ENCODE data around the gene HP1BP3. TPM values are rescaled to one million over a fixed set of nuclear protein-coding genes. Genes with fewer than 3 reads are reported as not detected.

The HP1BP3 gene
- total RNA-seq, 1 experiment from 2014 or later: 207 TPM

DNA sequence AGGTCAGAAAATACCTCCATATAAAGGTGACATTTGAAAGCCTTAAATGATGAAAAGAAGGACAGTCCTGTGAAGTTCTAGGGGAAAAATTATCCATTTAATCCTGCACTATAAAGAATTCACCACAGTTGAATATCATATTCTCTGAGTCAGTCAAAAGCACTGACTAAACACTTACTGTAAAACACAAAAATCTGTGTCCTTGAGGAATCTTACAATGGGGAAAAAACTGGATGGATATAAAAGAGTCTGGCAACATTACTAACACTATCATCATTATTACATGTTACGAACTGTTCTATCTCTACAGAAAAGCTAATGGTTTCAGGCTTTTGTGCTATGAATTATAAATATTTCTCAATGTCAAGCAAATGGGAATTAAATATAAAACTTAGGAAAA, 42.4 kb upstream of the HP1BP3 start:
- Histone ChIP-seq H4K20me1 (ENCODE audit: insufficient read depth) (no peaks in the 10 kb centered on the region; the same call in 1 of the 2 replicates), H3K27me3 (ENCODE audit: insufficient read depth, low read length) (no peaks in the 10 kb centered on the region), H3K4me2 (ENCODE audit: low read length) (no peak overlapping the region), H3K27ac (ENCODE audit: low read depth, low read length) (no peak overlapping the region), H3K79me2 (ENCODE audit: insufficient read depth, low read length) (no peaks in the 10 kb centered on the region), H3K9me2 (ENCODE audit: insufficient read depth) (no peaks in the 10 kb centered on the region), H3K4me1 (ENCODE audit: control insufficient read depth in 1 of 2, insufficient read depth in 2 of 2, low read length in 2 of 2) (no peaks in the 10 kb centered on the region), H3K36me3 (ENCODE audit: control insufficient read depth in 1 of 2, insufficient read depth in 2 of 2, low read length in 2 of 2) (no peaks in the 10 kb centered on the region), H3K9me3 (ENCODE audit: control insufficient read depth in 1 of 2, insufficient read depth in 1 of 2, low read depth in 1 of 2, low read length in 2 of 2) (no peaks in the 10 kb centered on the region), H3K4me3 (replicated peaks in 1 of 2; ENCODE audit: low read depth in 1 of 2, low read length in 2 of 2) (no peak overlapping the region), H2AFZ (ENCODE audit: low read depth, low read length, poor library complexity, severe bottlenecking) (no peak overlapping the region), H3K9ac (ENCODE audit: low read length) (no peak overlapping the region)
- ChIA-PET RAD21 (ENCODE audit: low non-redundant PET in 1 of 2, low total read pairs in 2 of 2, uncharacterized antibody in 2 of 2, unreplicated experiment in 2 of 2) (no interaction called here), CTCF (interaction anchor here (0.7 kb wide), 1 partner anchor 441 kb away, joined by 3 read pairs; no protein-coding TSS in a partner anchor), POLR2A (no interaction called here)
- ATAC-seq (no peak), DNase-seq (ENCODE audit: low read depth, low spot score) (no peak)
- no TSS peak for BruUV-seq (replicated peaks)
- TF ChIP-seq SP1 (IDR thresholded peaks at IDR 0.05; ENCODE audit: low read depth): no peak
- no peak for TF ChIP-seq FOSL1 (IDR thresholded peaks at IDR 0.05; ENCODE audit: low read depth)
- TF ChIP-seq SIN3A (IDR thresholded peaks at IDR 0.05; ENCODE audit: low read depth): no peak
- TF ChIP-seq ATF3 (IDR thresholded peaks at IDR 0.05): no peak
- TF ChIP-seq CBX3 (IDR thresholded peaks at IDR 0.05; ENCODE audit: low read depth): no peak
- TF ChIP-seq TCF7L2 (IDR thresholded peaks at IDR 0.05; ENCODE audit: borderline replicate concordance, extremely low read depth, insufficient read depth, insufficient read length): no peak
- no peak for TF ChIP-seq JUND (IDR thresholded peaks at IDR 0.05)
- TF ChIP-seq ZFX (IDR thresholded peaks at IDR 0.05): no peak
- intact Hi-C loops (cut with micrococcal nuclease): no loop called here

GRCh38 chr1:20823845-20824244, 36.7 kb upstream of the HP1BP3 start:
- ATAC-seq (no peak), DNase-seq (ENCODE audit: low read depth, low spot score) (no peak)
- no peak overlapping the region for H3K4me2 ChIP-seq (ENCODE audit: low read length)
- ChIA-PET RAD21 (ENCODE audit: low non-redundant PET in 1 of 2, low total read pairs in 2 of 2, uncharacterized antibody in 2 of 2, unreplicated experiment in 2 of 2) (no interaction called here), CTCF (no interaction called here), POLR2A (no interaction called here)
- BruUV-seq (replicated peaks): no TSS peak
- no peaks in the 10 kb centered on the region for H3K36me3 ChIP-seq (ENCODE audit: control insufficient read depth in 1 of 2, insufficient read depth in 2 of 2, low read length in 2 of 2)
- no peaks in the 10 kb centered on the region for H4K20me1 ChIP-seq (ENCODE audit: insufficient read depth)
- no peak overlapping the region for H3K27ac ChIP-seq (ENCODE audit: low read depth, low read length)
- H3K9me3 ChIP-seq (ENCODE audit: control insufficient read depth in 1 of 2, insufficient read depth in 1 of 2, low read depth in 1 of 2, low read length in 2 of 2): no peaks in the 10 kb centered on the region
- no peak overlapping the region for H3K9ac ChIP-seq (ENCODE audit: low read length)
- no peaks in the 10 kb centered on the region for H3K4me1 ChIP-seq (ENCODE audit: control insufficient read depth in 1 of 2, insufficient read depth in 2 of 2, low read length in 2 of 2)
- intact Hi-C loops (cut with micrococcal nuclease): no loop called here
- H3K4me3 ChIP-seq (replicated peaks in 1 of 2; ENCODE audit: low read depth in 1 of 2, low read length in 2 of 2): no peak overlapping the region
- H3K79me2 ChIP-seq (ENCODE audit: insufficient read depth, low read length): no peaks in the 10 kb centered on the region
- no peak overlapping the region for H2AFZ ChIP-seq (ENCODE audit: low read depth, low read length, poor library complexity, severe bottlenecking)
- no peaks in the 10 kb centered on the region for H3K27me3 ChIP-seq (ENCODE audit: insufficient read depth, low read length)
- TF ChIP-seq EGR1 (IDR thresholded peaks at IDR 0.05; ENCODE audit: low read depth) (no peak), POLR2A (IDR thresholded peaks at IDR 0.05; ENCODE audit: borderline replicate concordance, extremely low read depth, insufficient read depth, insufficient read length) (no peak), POLR2AphosphoS5 (IDR thresholded peaks at IDR 0.05; ENCODE audit: low read depth, low read length) (no peak), ELF1 (IDR thresholded peaks at IDR 0.05; ENCODE audit: borderline replicate concordance, low read depth) (no peak), EZH2phosphoT487 (IDR thresholded peaks at IDR 0.05; ENCODE audit: borderline replicate concordance) (no peak), TCF7L2 (IDR thresholded peaks at IDR 0.05; ENCODE audit: borderline replicate concordance, extremely low read depth, insufficient read depth, insufficient read length) (no peak), JUND (IDR thresholded peaks at IDR 0.05) (no peak), SP1 (IDR thresholded peaks at IDR 0.05; ENCODE audit: low read depth) (no peak), ZNF274 (IDR thresholded peaks at IDR 0.05; ENCODE audit: low read depth, low read length) (no peak)
- H3K9me2 ChIP-seq (ENCODE audit: insufficient read depth): no peaks in the 10 kb centered on the region

All from HCT116 (cell line).